Lower leg skin (tissue), 3 donors: ENCODE data around the gene VTI1A.

ENCODE experiments used
- POLR2A ChIP-seq, 2 donors: fragments of 450-650 bp; IDR thresholded peaks; one replicate each; pipeline ENCODE4 v1.6.1; 2016 to 2017; ENCODE audit warnings: antibody characterized with exemption in 2 of 2, mild to moderate bottlenecking in 1 of 2, moderate library complexity in 1 of 2
- TF ChIP-seq, protein P1 (sequence below), 3 donors: fragments of 450-650 bp; IDR thresholded peaks; one replicate each; pipeline ENCODE4 v1.5.1; 2016; ENCODE audit warnings: antibody characterized with exemption in 3 of 3, mild to moderate bottlenecking in 3 of 3, moderate library complexity in 2 of 3

- TF ChIP-seq, protein P1, sequence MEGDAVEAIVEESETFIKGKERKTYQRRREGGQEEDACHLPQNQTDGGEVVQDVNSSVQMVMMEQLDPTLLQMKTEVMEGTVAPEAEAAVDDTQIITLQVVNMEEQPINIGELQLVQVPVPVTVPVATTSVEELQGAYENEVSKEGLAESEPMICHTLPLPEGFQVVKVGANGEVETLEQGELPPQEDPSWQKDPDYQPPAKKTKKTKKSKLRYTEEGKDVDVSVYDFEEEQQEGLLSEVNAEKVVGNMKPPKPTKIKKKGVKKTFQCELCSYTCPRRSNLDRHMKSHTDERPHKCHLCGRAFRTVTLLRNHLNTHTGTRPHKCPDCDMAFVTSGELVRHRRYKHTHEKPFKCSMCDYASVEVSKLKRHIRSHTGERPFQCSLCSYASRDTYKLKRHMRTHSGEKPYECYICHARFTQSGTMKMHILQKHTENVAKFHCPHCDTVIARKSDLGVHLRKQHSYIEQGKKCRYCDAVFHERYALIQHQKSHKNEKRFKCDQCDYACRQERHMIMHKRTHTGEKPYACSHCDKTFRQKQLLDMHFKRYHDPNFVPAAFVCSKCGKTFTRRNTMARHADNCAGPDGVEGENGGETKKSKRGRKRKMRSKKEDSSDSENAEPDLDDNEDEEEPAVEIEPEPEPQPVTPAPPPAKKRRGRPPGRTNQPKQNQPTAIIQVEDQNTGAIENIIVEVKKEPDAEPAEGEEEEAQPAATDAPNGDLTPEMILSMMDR (IDR thresholded peaks at IDR 0.05), result no peak
- no peak for TF ChIP-seq POLR2A (IDR thresholded peaks at IDR 0.05)
These were observed 50.4 kb downstream of the VTI1A start for GRCh38 chr10:112497347-112497950.
